Vagina (tissue), 2 donors: ENCODE measurements around the gene KLC1. TPM values are rescaled to one million over a fixed set of nuclear protein-coding genes. Genes with fewer than 3 reads are reported as not detected.
A peak's percentile ranks its signal among the peaks of the same experiment; 100 is the strongest.

Experiments
- DNase-seq, 2 donors: peaks; one replicate each; pipeline ENCODE4 v3.0.0-alpha.2; 2017; ENCODE audit errors: extremely low spot score in 2 of 2
- H3K27ac ChIP-seq: fragments of 200-600 bp; sonication (generic); one replicate; pipeline ENCODE4 v1.5.1; 2019
- H3K27me3 ChIP-seq: fragments of 200-600 bp; sonication (generic); one replicate; pipeline ENCODE4 v1.5.1; 2019
- H3K36me3 ChIP-seq, 2 donors: fragments of 200-600 bp; sonication (generic); one replicate each; pipeline ENCODE4 v1.5.1; 2017 to 2019
- H3K4me1 ChIP-seq: fragments of 200-600 bp; sonication (generic); one replicate; pipeline ENCODE4 v1.5.1; 2019
- H3K4me3 ChIP-seq, 2 donors: fragments of 200-600 bp; sonication (generic); 1 replicate in 1 of 2; 2 replicates in 1 of 2; pipeline ENCODE4 v1.5.1; 2016 to 2019
- H3K9me3 ChIP-seq: fragments of 200-600 bp; sonication (generic); one replicate; pipeline ENCODE4 v1.5.1; 2019
- CTCF ChIP-seq, 3 experiments: fragments of 450-650 bp in 2 of 3; fragments of 200-600 bp in 1 of 3; sonication (generic) in 1 of 3; IDR thresholded peaks; one replicate each; pipeline ENCODE4 v1.5.1; 2017 to 2019; ENCODE audit warnings: antibody characterized with exemption in 3 of 3, mild to moderate bottlenecking in 2 of 3, moderate library complexity in 2 of 3
- POLR2A ChIP-seq, 2 donors: fragments of 450-650 bp; IDR thresholded peaks; one replicate each; pipeline ENCODE4 v1.6.1; 2017; ENCODE audit warnings: antibody characterized with exemption in 2 of 2, mild to moderate bottlenecking in 2 of 2, moderate library complexity in 2 of 2
- POLR2AphosphoS5 ChIP-seq, 2 donors: sonication (generic); formaldehyde crosslinking; IDR thresholded peaks; one replicate each; pipeline ENCODE4 v1.9.0; 2017; ENCODE audit warnings: antibody characterized with exemption in 2 of 2, mild to moderate bottlenecking in 2 of 2, low read depth in 1 of 2; ENCODE audit not compliant: insufficient read depth in 1 of 2
- intact Hi-C: fragments of 100-400 bp; cut with DNase I; formaldehyde crosslinking; loops from one replicate; pipeline ENCODE4 v1.15.1; 2023
- total RNA-seq: library from RNA; depleted of rRNA; stranded (reverse); fragments of >200 nt; gene quantifications from one replicate; pipeline ENCODE4 v1.2.3, GENCODE V29; 2016

Gene KLC1
- total RNA-seq, 1 donor from 2014 or later: 322 TPM

- intact Hi-C loops: loop anchor here (10.0 kb wide), 1 partner anchor 51 kb away; no protein-coding TSS in a partner anchor
- H3K4me1 ChIP-seq: peaks cover 41% of the 10 kb centered on the region
- TF ChIP-seq POLR2A (IDR thresholded peaks at IDR 0.05) (no peak), POLR2AphosphoS5 (IDR thresholded peaks at IDR 0.05; ENCODE audit: insufficient read depth in 1 of 2, low read depth in 1 of 2) (no peak)
Measured at GRCh38 chr14:103625356-103626095, 3.5 kb upstream of the KLC1 start.

DNA sequence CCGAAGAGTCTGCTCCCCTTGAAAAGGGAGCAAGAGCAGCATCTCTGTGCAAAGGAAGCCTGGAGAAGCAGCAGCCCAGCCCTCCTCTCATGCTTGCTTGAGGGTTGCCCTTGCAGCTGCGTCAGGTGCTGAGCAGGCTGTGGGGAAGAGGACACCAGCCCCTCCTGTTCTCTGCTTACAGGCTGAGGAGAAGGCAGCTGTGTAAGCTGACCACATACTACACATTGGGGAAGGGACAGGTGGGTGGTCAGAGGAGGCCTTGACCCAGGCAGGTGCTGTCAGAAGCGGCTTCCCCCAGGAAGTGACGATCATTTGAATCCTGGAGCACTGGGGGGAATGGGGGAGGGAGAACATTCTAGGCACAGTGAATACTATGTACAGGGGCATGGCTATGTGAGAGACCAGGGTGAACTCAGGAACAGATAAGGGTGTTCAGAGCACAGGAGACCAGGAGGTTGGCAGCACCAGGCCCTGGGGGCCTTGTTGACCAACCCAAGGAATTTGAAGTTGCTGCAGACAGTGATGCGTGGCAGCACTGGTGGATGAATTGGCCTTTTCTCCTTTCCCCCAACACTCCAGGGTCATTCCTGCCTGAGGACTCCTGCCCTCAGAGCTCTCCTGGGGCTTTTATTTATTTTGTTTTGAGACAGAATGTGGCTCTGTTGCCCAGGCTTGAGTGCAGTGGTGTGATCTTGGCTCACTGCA lies 2.7 kb upstream of the KLC1 start:
- no peak overlapping the region for H3K4me3 ChIP-seq
- H3K27ac ChIP-seq: peak overlapping the region; percentile 61
- H3K4me1 ChIP-seq: peaks cover 49% of the 10 kb centered on the region
- no peak for DNase-seq
- no peaks in the 10 kb centered on the region for H3K9me3 ChIP-seq
- TF ChIP-seq CTCF (IDR thresholded peaks at IDR 0.05): no peak
- TF ChIP-seq POLR2AphosphoS5 (IDR thresholded peaks at IDR 0.05; ENCODE audit: insufficient read depth in 1 of 2, low read depth in 1 of 2): no peak
- no peak for TF ChIP-seq POLR2A (IDR thresholded peaks at IDR 0.05)
- intact Hi-C loops: loop anchor here (10.0 kb wide), 1 partner anchor 51 kb away; no protein-coding TSS in a partner anchor
- H3K36me3 ChIP-seq: no peaks in the 10 kb centered on the region
- H3K27me3 ChIP-seq: no peaks in the 10 kb centered on the region

More at GRCh38 chr14:103625356-103626095, 3.5 kb upstream of the KLC1 start:
- Histone ChIP-seq H3K36me3 (no peaks in the 10 kb centered on the region), H3K4me3 (no peak overlapping the region), H3K27ac (peak overlapping the region; percentile 61), H3K27me3 (no peaks in the 10 kb centered on the region), H3K9me3 (no peaks in the 10 kb centered on the region)
- DNase-seq: no peak

DNA sequence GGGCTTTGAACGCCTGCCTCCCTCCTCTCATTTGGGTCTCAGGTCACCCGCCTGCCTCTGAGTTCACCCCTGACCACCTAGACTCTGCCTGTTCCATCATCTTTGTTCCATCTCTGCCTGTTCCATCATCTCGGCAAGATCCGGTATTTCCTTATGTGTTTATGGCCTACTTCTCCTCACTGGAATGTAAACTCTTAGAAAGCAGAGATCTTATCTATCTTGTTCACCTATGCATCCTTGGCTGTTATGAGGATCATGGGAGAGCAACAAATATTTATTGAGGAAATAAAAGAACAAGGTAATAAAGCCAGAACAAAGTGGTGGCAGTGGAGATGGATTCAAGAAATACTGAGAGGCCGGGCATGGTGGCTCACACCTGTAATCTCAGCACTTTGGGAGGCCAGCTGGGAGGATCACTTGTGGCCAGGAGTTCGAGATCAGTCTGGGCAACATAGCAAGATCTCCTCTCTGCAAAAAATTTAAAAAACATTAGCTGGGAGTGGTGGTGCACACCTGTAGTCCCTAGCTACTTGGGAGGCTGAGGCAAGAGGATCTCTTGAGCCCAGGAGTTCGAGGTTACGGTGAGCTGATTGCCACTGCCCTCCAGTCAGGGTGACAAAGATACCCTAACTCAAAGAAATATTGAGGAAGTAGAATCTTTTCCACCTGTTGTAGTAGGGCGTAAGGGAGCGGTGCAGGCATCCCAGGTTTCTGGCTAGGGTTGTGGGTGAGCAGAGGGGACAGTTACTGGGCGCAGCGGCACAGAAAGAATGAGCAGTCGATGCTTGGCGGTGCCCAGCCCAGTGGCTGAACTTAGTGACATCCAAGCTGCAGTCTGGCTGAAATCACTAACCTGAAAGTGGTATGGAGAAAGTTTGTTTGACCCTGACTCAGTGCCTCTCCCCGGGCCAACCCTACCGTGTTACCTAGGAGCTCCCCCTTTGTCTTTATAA lies 1.7 kb upstream of the KLC1 start:
- Histone ChIP-seq H3K4me1 (peaks cover 60% of the 10 kb centered on the region), H3K4me3 (peak overlapping the region in 1 of 2 donors; percentile 96), H3K27ac (peak overlapping the region; percentile 99), H3K27me3 (no peaks in the 10 kb centered on the region), H3K36me3 (no peaks in the 10 kb centered on the region), H3K9me3 (no peaks in the 10 kb centered on the region)
- no peak for TF ChIP-seq CTCF (IDR thresholded peaks at IDR 0.05)
- no peak for TF ChIP-seq POLR2AphosphoS5 (IDR thresholded peaks at IDR 0.05; ENCODE audit: insufficient read depth in 1 of 2, low read depth in 1 of 2)
- no peak for TF ChIP-seq POLR2A (IDR thresholded peaks at IDR 0.05)
- DNase-seq: no peak
- intact Hi-C loops: loop anchor here (10.0 kb wide), 1 partner anchor 53 kb away; no protein-coding TSS in a partner anchor

- H3K9me3 ChIP-seq: no peaks in the 10 kb centered on the region
- peaks cover 69% of the 10 kb centered on the region for H3K4me1 ChIP-seq
- DNase-seq: no peak
- intact Hi-C loops: loop anchor here (10.0 kb wide), 1 partner anchor 53 kb away; no protein-coding TSS in a partner anchor
- peak overlapping the region; percentile 99 for H3K27ac ChIP-seq
- H3K4me3 ChIP-seq: peak overlapping the region; percentile 96 to 97
- TF ChIP-seq POLR2AphosphoS5 (IDR thresholded peaks at IDR 0.05; ENCODE audit: insufficient read depth in 1 of 2, low read depth in 1 of 2) (peak; percentile 69 to 83), POLR2A (IDR thresholded peaks at IDR 0.05) (peak in 1 of 2 donors; percentile 40), CTCF (IDR thresholded peaks at IDR 0.05) (no peak)
- no peaks in the 10 kb centered on the region for H3K36me3 ChIP-seq
- H3K27me3 ChIP-seq: no peaks in the 10 kb centered on the region
Measured at GRCh38 chr14:103628221-103628683, 759 bp upstream of the KLC1 start.
